Measurements from ENCODE around the gene SPDL1.

DNA sequence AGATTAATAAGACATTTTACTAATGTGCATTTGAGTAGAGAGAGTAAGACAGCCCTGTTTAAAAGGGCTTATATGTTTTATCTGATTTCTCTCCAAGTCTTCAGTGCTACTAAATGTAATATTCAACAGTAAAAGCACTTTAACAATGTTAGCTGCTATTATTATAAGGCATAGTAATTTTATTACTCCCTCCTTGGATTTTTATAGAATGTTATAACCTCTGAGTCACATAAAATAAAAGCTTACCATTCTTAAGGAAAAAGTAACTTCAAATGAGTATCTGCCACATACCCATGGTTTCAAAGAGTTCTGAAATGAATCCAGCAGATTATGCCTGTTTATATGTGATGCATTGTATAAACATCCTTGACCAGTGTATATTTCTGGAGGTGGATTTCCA, 19.0 kb downstream of the SPDL1 start:
- TF ChIP-seq, protein P1, sequence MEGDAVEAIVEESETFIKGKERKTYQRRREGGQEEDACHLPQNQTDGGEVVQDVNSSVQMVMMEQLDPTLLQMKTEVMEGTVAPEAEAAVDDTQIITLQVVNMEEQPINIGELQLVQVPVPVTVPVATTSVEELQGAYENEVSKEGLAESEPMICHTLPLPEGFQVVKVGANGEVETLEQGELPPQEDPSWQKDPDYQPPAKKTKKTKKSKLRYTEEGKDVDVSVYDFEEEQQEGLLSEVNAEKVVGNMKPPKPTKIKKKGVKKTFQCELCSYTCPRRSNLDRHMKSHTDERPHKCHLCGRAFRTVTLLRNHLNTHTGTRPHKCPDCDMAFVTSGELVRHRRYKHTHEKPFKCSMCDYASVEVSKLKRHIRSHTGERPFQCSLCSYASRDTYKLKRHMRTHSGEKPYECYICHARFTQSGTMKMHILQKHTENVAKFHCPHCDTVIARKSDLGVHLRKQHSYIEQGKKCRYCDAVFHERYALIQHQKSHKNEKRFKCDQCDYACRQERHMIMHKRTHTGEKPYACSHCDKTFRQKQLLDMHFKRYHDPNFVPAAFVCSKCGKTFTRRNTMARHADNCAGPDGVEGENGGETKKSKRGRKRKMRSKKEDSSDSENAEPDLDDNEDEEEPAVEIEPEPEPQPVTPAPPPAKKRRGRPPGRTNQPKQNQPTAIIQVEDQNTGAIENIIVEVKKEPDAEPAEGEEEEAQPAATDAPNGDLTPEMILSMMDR (IDR thresholded peaks at IDR 0.05; ENCODE audit: control extremely low read depth in 1 of 3, insufficient read depth in 1 of 3, low read depth in 1 of 3, low read length in 3 of 3), result no peak
- no peak for TF ChIP-seq TEAD4 (IDR thresholded peaks at IDR 0.05; ENCODE audit: low read depth, low read length)
- TF ChIP-seq RXRA (IDR thresholded peaks at IDR 0.05; ENCODE audit: insufficient read depth, low read depth, low read length), result no peak
- TF ChIP-seq EP300 (IDR thresholded peaks at IDR 0.05; ENCODE audit: borderline replicate concordance in 1 of 2, low read depth in 2 of 2, low read length in 2 of 2), result no peak
